Activated T-cell treated with anti-CD3 and anti-CD28 coated beads, Interleukin-2, amount 50 U/mL, for 24 hours (primary cell): Measurements from ENCODE around the gene PPFIA4.
"Not testable (repeated sequence)": the region's sequence is repeated elsewhere in the genome, so short reads cannot be mapped to it uniquely, and the experiment has no call there.

ENCODE experiments used
- DNase-seq: peaks from one replicate; pipeline ENCODE4 v3.0.0-alpha.2; 2020
- H3K27ac Mint-ChIP-seq: 2 replicates; pipeline ENCODE4 v1.8.0; 2020; ENCODE audit warnings: mild to moderate bottlenecking, mixed read lengths
- H3K27me3 Mint-ChIP-seq: 2 replicates; pipeline ENCODE4 v1.8.0; 2020; ENCODE audit warnings: mixed read lengths
- H3K36me3 Mint-ChIP-seq: 2 replicates; pipeline ENCODE4 v1.8.0; 2020; ENCODE audit warnings: low read depth, mixed read lengths
- H3K4me1 Mint-ChIP-seq: 2 replicates; pipeline ENCODE4 v1.8.0; 2020; ENCODE audit warnings: low read depth, mixed read lengths
- H3K4me3 Mint-ChIP-seq: 2 replicates; pipeline ENCODE4 v1.8.0; 2020; ENCODE audit warnings: mild to moderate bottlenecking, moderate library complexity, mixed read lengths
- H3K9me3 Mint-ChIP-seq: 2 replicates; pipeline ENCODE4 v1.8.0; 2020; ENCODE audit warnings: mixed read lengths

PPFIA4 gene

DNA sequence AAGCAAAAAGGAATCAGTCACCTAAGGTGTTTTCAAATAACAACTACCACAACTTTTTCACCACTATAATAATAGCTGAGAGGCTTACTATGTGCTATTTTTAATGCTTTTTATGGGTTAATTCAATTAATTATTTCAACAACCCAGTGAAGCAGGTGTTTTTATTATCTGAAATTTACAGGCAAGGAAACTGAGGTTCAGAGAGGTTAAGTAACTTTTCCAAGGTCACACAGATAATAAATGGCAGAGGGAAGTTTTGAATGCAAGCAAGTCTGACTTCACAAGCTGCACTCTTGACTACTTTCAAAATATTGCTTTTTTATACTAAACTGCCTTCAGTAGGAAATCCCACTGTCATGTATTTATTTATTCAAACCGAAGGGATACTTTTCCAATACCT lies 23.3 kb upstream of the PPFIA4 start:
- Mint-ChIP-seq H3K27ac (no peak overlapping the region), H3K36me3 (peaks cover 11% of the 10 kb centered on the region), H3K4me1 (peaks cover 20% of the 10 kb centered on the region), H3K9me3 (no peaks in the 10 kb centered on the region), H3K4me3 (no peak overlapping the region), H3K27me3 (peaks cover 5% of the 10 kb centered on the region)
- DNase-seq, result no peak

DNA sequence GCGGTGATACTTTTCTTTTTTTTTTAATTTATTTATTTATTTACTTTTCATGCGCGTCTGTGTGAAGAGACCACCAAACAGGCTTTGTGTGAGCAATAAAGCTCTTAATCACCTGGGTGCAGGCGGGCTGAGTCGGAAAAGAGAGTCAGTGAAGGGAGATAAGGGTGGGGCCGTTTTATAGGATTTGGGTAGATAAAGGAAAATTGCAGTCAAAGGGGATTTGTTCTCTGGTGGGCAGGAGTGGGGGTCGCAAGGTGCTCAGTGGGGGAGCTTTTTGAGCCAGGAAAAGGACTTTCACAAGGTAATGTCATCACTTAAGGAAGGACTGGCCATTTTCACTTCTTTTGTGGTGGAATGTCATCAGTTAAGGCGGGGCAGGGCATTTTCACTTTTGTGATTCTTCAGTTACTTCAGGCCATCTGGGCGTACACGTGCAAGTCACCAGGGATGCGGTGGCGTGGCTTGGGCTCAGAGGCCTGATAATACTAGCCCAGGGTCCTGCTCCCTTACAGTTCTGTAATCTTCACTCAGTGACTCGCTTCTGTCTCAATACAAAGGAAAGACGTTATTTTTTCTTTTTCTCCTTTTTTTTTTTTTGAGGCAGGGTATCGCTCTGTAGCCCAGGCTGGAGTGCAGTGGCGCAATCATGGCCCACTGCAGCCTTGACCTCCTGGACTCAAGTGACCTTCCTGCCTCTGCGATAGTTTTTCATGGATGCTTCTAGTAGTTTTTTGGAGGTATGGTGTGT lies 20.7 kb upstream of the PPFIA4 start:
- Mint-ChIP-seq H3K4me3 (peak overlapping the region; percentile 95), H3K4me1 (peaks cover 26% of the 10 kb centered on the region), H3K27ac (peak overlapping the region; percentile 97), H3K36me3 (peaks cover 32% of the 10 kb centered on the region)
- not testable (repeated sequence) for H3K27me3 Mint-ChIP-seq, H3K9me3 Mint-ChIP-seq, DNase-seq

DNA sequence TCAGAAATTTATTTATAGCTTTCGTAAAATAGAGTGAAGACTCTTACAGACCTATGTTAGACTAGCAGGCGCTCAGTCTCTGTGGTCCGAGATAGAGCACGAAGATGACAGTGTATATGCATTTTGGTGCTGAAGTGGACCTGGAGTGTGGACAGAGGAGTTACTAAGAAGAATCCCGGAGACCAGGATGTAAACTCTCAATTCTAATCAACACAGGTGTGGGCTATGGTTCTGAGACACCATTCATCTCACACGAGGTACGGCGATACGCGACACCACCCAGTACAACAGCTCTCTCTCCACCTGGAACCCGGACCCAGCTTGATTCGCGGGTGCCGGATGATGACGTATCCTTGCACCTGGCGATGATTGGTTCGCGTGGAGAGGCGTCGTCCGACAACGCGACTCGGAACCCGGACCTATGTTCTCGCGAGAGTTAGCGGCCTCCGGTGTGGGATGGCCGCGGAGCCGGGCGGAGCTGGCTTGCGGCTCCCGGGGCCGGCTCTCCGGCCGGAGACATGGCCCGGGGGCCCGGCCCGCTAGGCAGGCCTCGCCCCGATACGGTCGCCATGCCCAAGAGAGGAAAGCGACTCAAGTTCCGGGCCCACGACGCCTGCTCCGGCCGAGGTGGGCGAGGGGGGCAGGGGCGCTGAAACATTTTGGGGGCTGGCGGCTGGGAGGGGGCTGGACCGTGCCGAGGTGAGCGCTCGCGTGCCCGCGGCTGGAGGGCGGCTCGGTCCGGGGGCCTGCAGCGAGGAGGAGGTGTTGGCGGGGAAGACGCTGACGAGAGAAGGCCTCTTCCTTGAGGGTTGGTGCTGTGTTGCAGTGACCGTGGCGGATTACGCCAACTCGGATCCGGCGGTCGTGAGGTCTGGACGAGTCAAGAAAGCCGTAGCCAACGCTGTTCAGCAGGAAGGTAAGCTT lies 19.1 kb upstream of the PPFIA4 start, which contains the start of gene TMEM183A:
Gene TMEM183A, plus strand, starts transcription at position 427 of the 924 bp plus-strand sequence. Its CDS starts 92 bp downstream, at position 519.
- H3K27ac Mint-ChIP-seq, result peak within 1 kb of the TSS; percentile 97
- H3K27me3 Mint-ChIP-seq, result no peaks in the 10 kb centered on the region
- no peaks in the 10 kb centered on the region for H3K9me3 Mint-ChIP-seq
- peaks cover 32% of the 10 kb centered on the region for H3K4me1 Mint-ChIP-seq
- DNase-seq, result peak; percentile 94
- H3K4me3 Mint-ChIP-seq, result peak within 1 kb of the TSS; percentile 95
- peaks cover 46% of the 10 kb centered on the region for H3K36me3 Mint-ChIP-seq

DNA sequence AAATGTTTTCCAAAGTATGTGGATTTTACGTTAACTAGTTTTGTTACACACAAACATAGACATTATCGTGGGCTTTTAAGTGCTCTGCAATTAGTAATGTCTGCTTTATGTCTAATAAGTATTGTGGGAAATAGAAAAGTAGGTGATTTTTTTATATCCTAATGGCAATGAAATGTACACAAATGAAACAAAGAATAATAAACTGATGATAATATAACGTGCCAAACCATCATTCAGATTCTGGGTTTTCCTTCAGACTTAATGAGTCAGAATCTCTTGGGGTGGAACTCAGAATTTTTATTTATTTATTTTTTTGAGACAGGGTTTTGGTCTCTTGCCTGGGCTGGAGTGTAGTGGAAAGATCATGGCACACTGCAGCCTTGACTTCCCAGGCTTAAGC lies 17.1 kb upstream of the PPFIA4 start:
- Mint-ChIP-seq H3K36me3 (peaks cover 65% of the 10 kb centered on the region), H3K27me3 (no peaks in the 10 kb centered on the region), H3K4me1 (peaks cover 40% of the 10 kb centered on the region), H3K4me3 (peak overlapping the region; percentile 95), H3K9me3 (no peaks in the 10 kb centered on the region), H3K27ac (peak overlapping the region; percentile 57)
- no peak for DNase-seq

DNA sequence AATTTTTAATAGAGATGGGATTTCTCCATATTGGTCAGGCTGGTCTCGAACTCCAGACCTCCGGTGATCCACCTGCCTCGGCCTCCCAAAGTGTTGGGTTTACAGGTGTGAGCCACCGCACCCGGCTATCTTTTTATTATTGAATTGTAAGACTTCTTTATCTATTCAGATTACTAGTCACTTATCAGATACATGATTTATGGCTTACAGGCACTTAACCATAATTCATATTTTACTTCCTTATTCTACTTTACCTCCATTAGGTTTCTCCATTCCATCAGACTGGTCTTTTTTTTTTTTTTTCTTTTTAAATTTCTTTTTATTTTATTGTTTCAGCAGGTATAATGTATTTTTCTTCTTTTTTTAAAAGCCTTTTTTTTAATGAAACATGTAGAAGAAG lies 14.7 kb upstream of the PPFIA4 start:
- Mint-ChIP-seq H3K27ac (no peak overlapping the region), H3K9me3 (no peaks in the 10 kb centered on the region), H3K27me3 (no peaks in the 10 kb centered on the region), H3K36me3 (peaks cover 88% of the 10 kb centered on the region), H3K4me3 (no peak overlapping the region), H3K4me1 (peaks cover 42% of the 10 kb centered on the region)
- no peak for DNase-seq

DNA sequence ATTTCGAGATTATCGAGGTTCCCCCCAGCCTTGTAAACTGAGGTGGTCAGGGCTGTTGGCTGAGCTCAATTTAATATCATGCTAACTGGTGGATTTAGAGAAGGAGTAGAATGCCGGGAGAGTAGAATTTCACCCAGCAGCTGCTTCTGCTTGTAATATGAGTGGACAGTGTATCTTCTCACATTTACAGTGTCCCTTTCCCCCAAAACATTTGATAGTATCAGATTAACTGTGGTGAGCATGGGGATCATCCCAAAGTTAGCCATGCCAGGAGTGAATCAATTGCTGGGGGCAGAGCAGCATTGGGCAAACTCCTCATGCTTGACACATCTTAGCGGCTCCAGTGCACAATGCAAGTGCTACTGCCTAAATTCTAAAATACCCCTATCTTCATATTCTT lies 9.2 kb upstream of the PPFIA4 start:
- Mint-ChIP-seq H3K9me3 (no peaks in the 10 kb centered on the region), H3K4me3 (no peak overlapping the region), H3K4me1 (peaks cover 16% of the 10 kb centered on the region), H3K36me3 (peaks cover 97% of the 10 kb centered on the region), H3K27ac (no peak overlapping the region), H3K27me3 (no peaks in the 10 kb centered on the region)
- no peak for DNase-seq

DNA sequence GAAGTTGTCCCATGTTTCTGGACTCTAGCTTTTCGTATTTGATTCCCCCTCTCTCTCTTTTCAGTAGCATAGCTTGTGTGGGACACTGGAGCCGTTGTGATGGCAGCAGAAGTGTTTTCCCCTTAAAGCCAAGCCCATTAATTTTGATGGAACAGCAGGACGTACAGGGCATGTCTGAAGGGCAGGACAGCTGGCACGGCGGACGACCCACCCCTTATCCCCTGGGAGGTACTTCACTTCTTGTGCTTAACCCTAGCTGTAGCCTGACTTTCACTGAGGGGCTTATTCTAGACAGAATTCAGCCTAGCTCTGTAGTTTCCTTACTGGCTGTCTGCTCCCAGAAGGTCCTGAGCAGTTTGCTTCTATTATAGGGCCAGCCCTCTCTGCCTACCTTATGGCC lies 8.6 kb upstream of the PPFIA4 start:
- H3K36me3 Mint-ChIP-seq, result peaks cover 95% of the 10 kb centered on the region
- peak overlapping the region; percentile 70 for H3K27ac Mint-ChIP-seq

DNA sequence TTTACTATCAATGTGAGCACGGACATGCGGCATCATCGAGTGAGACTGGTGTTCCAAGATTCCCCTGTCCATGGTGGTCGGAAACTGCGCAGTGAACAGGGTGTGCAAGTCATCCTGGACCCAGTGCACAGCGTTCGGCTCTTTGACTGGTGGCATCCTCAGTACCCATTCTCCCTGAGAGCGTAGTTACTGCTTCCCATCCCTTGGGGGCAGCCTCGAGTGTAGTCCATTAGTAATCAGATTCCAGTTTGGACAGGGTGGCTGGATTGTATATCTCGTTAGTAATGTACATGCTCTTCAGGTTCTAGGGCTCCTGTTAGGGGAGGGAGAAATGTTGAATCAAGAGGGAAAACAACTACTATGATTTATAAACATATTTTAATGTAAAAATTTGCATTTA lies 3.4 kb upstream of the PPFIA4 start:
- DNase-seq, H3K27ac Mint-ChIP-seq, H3K27me3 Mint-ChIP-seq, H3K4me3 Mint-ChIP-seq, H3K9me3 Mint-ChIP-seq: not testable (repeated sequence)
- Mint-ChIP-seq H3K4me1 (peaks cover 14% of the 10 kb centered on the region), H3K36me3 (peaks cover 76% of the 10 kb centered on the region)

More for the DNA sequence above, 8.6 kb upstream of the PPFIA4 start:
- Mint-ChIP-seq H3K4me3 (no peak overlapping the region), H3K27me3 (no peaks in the 10 kb centered on the region), H3K9me3 (no peaks in the 10 kb centered on the region), H3K4me1 (peaks cover 15% of the 10 kb centered on the region)
- no peak for DNase-seq

DNA sequence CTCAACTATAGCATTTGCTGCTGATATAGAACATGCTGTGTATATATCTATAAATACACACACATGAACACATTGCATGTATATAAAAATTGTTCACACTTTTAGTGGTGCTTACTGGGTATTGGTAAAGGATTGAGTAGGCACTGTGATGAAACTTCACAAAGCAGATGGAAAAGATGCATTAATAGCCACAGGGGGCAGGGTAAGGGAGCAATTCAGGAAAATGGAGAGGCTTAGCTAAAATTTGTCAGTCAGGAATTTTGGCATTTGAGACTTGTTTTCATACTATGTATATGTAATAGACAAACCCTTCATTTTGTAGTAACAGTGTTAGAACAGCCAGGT lies 633 bp upstream of the PPFIA4 start:
- Mint-ChIP-seq H3K9me3 (peaks cover 8% of the 10 kb centered on the region), H3K27ac (peak overlapping the region; percentile 36), H3K36me3 (peaks cover 50% of the 10 kb centered on the region), H3K4me1 (peaks cover 14% of the 10 kb centered on the region), H3K27me3 (peaks cover 17% of the 10 kb centered on the region), H3K4me3 (peak overlapping the region; percentile 22)
- no peak for DNase-seq

DNA sequence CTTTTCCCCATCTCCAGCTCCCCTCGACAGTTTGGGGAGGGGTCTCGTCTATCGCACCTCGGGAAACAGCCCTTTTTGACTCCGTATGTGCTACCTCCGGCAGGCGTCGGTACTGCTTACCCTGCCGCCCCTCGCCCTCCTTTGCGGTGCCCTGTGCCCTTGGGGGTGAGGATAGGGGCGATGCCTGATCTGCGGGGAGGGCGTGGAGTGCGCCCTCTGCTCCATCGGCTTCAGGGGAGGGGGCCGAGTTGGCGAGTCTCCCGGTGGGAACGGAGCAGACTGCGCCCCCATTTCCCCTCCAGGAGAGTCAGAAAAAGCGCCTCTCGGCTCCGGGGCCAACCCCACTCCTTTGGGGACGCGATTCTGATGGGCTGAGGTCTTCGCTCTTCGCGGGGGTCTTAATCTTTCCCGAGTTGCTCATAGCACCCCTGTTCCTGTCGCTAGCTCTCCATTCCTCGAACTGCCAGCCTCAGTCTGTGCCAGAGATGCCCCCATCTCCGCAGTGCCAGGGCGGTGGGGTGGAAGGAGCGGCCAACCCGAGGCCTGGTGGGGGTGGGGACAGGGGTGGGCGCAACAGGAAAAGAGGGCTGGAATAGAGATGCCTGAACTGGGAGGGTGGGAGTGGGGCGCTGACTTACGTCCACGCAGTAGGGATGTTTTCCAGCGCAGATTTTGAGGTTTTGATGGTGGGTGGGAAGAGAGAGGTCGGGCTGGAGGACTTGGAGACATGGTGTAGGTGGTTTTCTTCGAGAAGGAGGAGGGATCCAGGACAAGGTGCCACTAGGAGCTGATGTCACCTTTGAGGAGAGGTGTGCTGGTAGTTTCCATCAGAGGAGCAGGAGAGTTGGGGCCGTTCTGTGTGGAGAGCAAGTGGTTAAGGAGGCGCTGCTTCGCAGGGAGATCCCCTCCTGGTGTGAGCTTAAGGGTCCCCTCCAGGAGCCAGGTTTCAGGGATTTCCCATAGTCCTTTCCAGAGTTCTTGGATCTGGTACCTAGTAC lies 674 bp downstream of the PPFIA4 start:
- peak overlapping the region; percentile 77 for H3K4me3 Mint-ChIP-seq
- peaks cover 8% of the 10 kb centered on the region for H3K9me3 Mint-ChIP-seq
- H3K36me3 Mint-ChIP-seq, result peaks cover 37% of the 10 kb centered on the region
- H3K27ac Mint-ChIP-seq, result peak overlapping the region; percentile 45
- DNase-seq, result no peak
- peaks cover 17% of the 10 kb centered on the region for H3K27me3 Mint-ChIP-seq
- peaks cover 14% of the 10 kb centered on the region for H3K4me1 Mint-ChIP-seq

DNA sequence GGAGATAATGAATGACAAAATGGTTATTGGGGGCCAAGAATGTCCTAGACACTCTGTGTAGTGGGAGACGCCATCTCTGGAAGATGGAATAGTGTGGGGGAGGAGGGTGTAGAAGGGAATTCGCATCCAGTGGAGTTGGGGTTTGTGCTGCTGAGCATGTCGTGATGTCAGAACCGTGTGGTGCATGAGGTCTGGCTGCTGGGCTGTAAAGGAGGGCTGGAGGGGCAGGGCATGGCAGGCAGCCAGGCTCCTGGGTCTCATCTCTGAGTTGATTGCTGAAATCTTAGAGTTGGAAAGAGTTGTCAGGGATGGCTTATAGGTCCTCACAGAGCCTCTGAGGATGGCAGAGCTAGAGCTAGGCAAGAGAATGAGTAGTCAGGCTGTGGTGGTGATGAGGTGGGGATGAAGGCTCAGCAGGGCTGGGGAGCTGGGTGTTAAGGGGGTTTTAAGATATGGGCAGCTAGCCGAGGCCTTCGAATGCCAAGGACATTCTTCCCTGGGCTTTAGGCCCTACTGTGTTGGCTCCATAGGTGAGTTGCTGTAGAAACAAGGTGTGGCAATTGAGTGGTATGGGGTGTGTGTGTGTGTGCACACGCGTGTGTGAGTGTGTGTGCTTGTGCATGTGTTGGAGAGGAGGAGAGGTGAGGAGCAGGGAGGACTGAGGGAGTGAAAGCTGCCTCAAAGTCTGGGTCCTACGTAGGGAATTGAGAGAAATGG lies 1.9 kb downstream of the PPFIA4 start:
- Mint-ChIP-seq H3K9me3 (peaks cover 8% of the 10 kb centered on the region), H3K4me3 (no peak overlapping the region), H3K27me3 (peaks cover 17% of the 10 kb centered on the region), H3K4me1 (peaks cover 14% of the 10 kb centered on the region), H3K27ac (no peak overlapping the region), H3K36me3 (peaks cover 29% of the 10 kb centered on the region)
- DNase-seq, result no peak

DNA sequence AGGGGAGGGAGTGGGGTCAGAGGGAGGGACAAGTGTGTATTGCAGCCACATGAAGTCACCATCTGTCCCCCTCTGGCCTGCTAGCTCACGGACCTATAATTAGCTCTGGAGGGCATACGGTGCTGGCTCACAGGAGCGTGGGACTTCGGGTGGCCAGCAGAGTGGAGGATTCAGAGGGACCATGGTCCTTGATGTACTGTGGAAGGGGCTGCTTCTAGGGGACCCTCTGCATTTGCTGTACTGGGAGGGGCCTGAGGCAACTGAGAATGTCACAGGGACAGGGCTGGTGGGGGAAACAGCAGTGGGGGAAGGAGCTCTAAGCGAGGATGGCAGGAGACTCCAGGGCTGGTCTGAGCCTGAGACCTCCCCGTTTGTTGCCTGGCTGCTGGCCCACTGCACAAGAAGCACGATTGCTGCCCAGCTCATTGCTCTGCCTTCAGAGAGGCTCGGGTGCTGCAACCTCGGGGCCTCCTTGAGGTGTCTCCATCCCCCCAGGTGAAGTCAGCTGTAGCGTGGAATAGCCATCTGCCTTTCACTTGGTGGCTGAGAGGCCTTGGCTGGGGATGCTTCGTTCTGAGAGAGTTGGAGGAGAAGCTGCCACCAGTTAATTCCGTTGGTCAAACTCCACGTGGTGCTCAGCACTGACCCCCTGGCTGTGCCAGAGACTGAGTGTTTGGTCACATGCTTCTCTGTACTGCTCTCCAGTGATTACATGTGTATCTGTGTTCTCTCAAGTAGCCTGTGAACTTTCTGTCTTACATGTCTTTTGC lies 2.7 kb downstream of the PPFIA4 start:
- peaks cover 14% of the 10 kb centered on the region for H3K4me1 Mint-ChIP-seq
- peaks cover 22% of the 10 kb centered on the region for H3K36me3 Mint-ChIP-seq
- H3K4me3 Mint-ChIP-seq, result no peak overlapping the region
- DNase-seq, result no peak
- H3K27me3 Mint-ChIP-seq, result peaks cover 17% of the 10 kb centered on the region
- peaks cover 8% of the 10 kb centered on the region for H3K9me3 Mint-ChIP-seq
- H3K27ac Mint-ChIP-seq, result no peak overlapping the region

DNA sequence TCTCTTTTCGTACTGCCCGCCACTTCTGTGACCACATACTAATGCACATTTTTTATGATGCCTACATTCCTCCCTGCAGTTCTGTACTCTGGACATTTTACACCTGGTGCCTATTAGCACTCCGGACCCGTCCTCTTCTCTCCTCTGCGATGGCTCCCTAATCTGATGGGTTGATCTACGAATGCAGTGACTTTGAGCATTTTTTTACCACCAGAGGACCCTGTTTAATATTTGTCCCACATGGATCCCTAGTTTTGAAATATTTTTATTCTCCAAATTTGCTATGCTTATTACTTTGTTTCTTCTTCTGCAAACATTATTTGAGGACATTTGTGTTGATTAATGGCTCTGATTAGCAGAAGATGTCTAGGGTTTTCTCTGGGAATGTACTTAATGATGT lies 5.2 kb downstream of the PPFIA4 start:
- no peak for DNase-seq
- no peak overlapping the region for H3K27ac Mint-ChIP-seq
- H3K4me3 Mint-ChIP-seq, result no peak overlapping the region
- peaks cover 8% of the 10 kb centered on the region for H3K4me1 Mint-ChIP-seq
- peaks cover 17% of the 10 kb centered on the region for H3K27me3 Mint-ChIP-seq
- no peaks in the 10 kb centered on the region for H3K9me3 Mint-ChIP-seq
- H3K36me3 Mint-ChIP-seq, result no peaks in the 10 kb centered on the region
